Measurements from ENCODE around the gene MARVELD1.

DNA sequence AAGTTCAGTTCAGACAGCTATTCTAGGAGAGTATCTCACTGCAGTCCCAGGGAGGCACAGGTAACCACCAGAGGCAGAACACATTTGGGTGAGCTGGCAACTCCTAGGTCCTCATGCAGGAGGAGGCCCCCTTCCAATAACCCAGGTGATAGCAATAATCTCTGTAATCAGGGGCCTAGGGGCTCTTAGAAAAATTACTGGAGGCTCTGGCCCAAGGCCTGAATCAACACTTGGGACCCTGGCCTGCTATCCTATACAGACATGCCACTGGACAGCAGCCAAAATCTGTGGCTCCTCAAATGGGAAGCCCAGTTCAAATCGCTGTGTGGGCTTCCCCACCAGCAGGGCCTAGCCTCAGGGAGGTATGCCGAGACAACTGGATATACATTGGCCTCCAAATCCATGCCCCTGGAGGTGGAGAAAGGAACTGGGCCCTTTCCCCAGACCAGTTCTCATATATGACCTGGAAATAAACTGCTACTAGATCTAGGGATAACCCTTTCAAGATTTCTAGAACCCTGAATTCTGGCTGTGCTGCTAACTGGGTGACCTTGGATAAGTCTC lies 28.1 kb upstream of the MARVELD1 start:
- peak; percentile 7 for TF ChIP-seq CTCF (IDR thresholded peaks at IDR 0.05; ENCODE audit: poor library complexity)
- no peak for TF ChIP-seq EZH2phosphoT487 (IDR thresholded peaks at IDR 0.05; ENCODE audit: low read depth, severe bottlenecking, unreplicated experiment)

Measured in hepatocyte (in vitro differentiated cells).